ENCODE results near the gene GABRE.
"Not testable (repeated sequence)": the region's sequence is repeated elsewhere in the genome, so short reads cannot be mapped to it uniquely, and the experiment has no call there.

The GABRE gene

DNA sequence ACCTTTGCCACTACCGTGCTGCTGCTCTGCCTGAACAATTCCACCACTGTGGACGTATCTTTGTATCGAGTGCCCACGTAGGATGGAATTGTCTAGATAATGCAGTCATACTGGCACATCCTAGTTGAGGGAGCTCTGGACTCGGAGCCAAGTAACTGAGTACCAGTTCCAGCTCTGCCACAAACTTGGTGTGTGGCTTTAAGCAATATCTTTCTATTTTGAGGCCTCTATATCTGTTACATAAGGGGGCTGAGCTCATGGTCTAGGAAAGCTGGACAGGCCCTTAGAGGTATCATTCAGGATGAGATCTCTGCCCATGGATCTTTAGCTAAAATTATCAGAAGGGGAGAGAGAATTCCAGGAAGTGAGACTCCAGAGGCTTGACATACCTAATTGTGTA lies 12.4 kb downstream of the GABRE start:
- DNase-seq = no peak

DNA sequence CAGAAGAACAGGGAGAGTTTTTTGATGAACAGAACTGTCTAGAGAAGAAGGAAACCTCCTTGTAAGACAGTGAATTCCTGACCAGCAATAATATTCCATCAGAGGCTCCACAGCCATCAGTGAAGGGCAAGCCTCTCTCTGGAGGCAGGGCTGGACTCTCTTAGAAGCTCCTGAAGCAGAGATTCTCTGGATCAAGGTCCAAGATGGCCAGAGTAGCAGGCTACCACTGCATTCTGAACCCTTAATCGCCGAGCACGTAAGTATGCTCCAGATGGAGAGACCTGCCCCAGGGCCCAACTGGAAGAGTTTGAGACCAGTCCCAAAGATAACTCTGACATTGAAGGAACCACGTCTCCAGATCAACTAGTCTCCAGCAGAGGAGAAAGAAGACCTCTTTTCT lies 16.4 kb downstream of the GABRE start:
- no peak for DNase-seq

GRCh38 chrX:151954730-151955129 lies 19.7 kb downstream of the GABRE start:
- DNase-seq = no peak

- DNase-seq = no peak
Measured at GRCh38 chrX:151938172-151938571, 36.3 kb downstream of the GABRE start.

GRCh38 chrX:151935358-151935757 lies 39.1 kb downstream of the GABRE start:
- DNase-seq = no peak

DNA sequence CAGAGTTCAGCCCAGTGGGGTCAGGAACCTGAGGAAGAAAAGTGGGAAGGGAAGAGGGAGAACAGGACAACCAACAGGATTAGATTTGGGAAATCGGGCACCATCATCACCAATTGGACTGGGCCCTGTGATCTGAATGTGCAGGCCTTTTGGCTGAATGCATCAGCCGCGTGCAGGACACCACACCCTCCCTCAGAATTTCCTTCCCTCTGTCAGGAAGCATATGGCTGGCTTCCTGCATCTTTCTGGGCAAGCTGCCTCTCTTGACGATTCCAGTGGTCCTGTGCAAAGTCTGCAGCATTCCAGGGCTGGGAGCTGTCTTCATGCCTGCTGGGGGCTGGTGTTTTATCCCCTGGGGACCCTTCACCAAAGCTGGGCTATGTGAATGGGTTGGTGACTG lies 45.4 kb downstream of the GABRE start:
- DNase-seq = no peak

GRCh38 chrX:151923648-151924047 lies 50.8 kb downstream of the GABRE start:
- DNase-seq = no peak

GRCh38 chrX:151922692-151923091 lies 51.8 kb downstream of the GABRE start:
- no peak for DNase-seq

- no peak for DNase-seq
Measured at GRCh38 chrX:151921866-151922265, 52.6 kb downstream of the GABRE start.

DNA sequence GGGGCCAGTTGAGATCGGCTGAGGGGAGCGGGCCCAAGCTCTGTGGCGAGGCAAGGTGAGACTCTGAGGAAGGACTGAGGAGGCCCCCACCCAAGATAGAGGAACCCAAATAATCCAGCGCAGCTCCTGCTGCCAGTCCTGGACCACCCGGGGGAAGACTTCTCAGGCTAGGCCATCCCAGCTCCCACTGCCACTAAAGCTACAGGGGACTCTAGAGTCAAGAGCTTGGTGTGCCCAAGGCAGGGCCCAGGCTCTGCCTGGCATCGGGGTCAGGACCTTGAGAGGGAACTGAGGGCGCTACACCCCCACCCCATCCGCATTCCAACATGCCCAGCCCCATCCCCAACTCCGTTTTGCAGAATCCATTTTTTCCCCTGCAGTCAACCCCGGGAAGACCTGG lies 53.2 kb downstream of the GABRE start:
- DNase-seq = no peak

DNA sequence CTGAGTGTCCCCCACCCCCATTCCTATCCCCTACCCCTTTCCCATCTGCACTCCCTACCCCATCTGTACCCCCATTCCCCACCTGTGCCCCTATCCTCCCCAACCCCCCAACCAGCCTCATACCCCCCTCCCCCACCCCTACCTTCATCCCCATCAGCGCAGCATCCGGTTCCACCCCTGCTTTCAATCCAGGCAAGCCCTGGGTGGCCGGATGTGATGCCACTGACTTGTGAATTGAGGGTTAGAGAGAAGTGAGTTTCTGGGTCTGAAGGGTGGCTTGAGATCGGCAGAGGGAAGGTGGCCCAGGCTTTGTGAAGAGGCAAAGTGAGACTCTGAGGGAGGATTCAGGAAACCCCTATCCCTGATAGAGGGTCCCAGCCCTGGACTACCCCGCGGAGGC lies 53.9 kb downstream of the GABRE start:
- DNase-seq = no peak

DNA sequence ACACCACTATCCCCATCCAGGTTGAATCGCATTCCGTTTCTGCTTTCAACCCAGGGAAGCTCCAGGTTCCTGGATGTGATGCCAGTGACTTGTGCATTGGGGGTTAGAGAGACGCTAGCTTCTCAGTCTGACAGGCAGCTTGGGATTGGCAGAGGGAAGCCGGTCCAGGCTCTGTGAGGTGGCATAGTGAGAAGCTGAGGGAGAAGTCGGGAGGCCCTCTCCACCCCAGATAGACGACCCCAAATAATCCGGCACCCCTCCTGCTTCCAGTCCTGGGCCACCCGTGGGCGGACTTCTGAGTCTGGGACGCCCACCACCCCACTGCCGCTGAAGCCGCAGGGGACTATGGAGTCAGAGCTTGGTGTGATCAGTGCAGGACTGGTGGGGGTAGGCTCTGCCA lies 54.4 kb downstream of the GABRE start:
- no peak for DNase-seq

DNA sequence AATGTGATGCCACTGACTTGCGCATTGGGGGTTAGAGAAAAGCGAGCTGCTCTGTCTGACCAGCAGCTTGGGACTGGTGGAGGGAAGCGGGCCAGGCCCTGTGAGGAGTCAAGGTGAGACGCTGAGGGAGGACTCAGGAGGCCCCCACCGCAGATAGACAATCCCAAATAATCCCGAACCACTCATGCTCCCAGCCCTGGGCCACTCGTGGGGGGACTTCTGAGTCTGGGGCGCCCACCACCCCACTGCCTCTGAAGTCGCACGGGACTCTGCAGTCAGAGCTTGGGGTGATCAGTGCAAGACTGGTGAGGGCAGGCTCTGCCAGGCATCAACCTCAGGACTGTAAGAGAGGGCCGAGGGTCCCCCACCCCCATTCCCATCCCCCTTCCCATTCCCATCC lies 54.9 kb downstream of the GABRE start:
- no peak for DNase-seq

GRCh38 chrX:151918736-151919135 lies 55.7 kb downstream of the GABRE start:
- not testable (repeated sequence) for DNase-seq

GRCh38 chrX:151912780-151913179 lies 61.7 kb downstream of the GABRE start, which contains the start of gene MAGEA4:
MAGEA4 (plus strand) TSS chrX:151912889; CDS start chrX:151923665, 10,776 bp downstream.
- DNase-seq = no peak

DNA sequence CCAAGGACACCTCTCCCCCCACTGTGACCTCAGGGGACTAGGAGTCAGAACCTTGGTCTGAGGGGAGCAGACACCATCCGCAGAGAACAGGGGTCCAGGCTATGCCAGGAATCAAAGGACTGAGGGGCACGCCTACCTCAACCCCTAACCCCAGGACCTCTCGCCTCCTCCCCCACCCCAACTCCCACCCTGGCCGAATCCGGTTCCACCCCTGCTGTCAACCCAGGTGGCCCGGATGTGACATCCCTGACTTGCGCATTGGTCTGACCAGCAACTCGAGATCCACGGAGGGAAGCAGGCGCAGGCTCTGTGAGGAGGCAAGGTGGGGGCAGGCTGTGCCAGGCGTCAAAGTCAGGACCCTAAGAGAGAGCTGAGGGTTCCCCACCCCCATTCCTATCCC lies 62.3 kb downstream of the GABRE start:
- no peak for DNase-seq

GRCh38 chrX:151904989-151905388 lies 69.5 kb downstream of the GABRE start:
- no peak for DNase-seq
